Thyroid gland (tissue), 4 donors: ENCODE data around the gene ERFL. TPM values are rescaled to one million over a fixed set of nuclear protein-coding genes. Genes with fewer than 3 reads are reported as not detected.
"Not testable (repeated sequence)": the region's sequence is repeated elsewhere in the genome, so short reads cannot be mapped to it uniquely, and the experiment has no call there.

Experiments used
- DNase-seq, 2 donors: peaks; one replicate each; pipeline ENCODE4 v3.0.0-alpha.2; 2019
- H3K27ac ChIP-seq, 3 donors: fragments of 200-600 bp; sonication (generic); 1 replicate in 2 of 3; 2 replicates in 1 of 3; pipeline ENCODE4 v1.5.1; 2016 to 2019; ENCODE audit warnings: mild to moderate bottlenecking in 1 of 3, moderate library complexity in 1 of 3
- H3K27me3 ChIP-seq: fragments of 200-600 bp; sonication (generic); one replicate; pipeline ENCODE4 v1.5.1; 2019
- H3K36me3 ChIP-seq, 2 donors: fragments of 200-600 bp; sonication (generic); one replicate each; pipeline ENCODE4 v1.5.1; 2016 to 2019
- H3K4me1 ChIP-seq, 2 donors: fragments of 200-600 bp; sonication (generic); one replicate each; pipeline ENCODE4 v1.5.1; 2017 to 2019
- H3K4me3 ChIP-seq, 3 donors: fragments of 200-600 bp; sonication (generic); replicated peaks in 1 of 3; 1 replicate in 2 of 3; 2 replicates in 1 of 3; pipeline ENCODE4 v1.5.1; 2016; ENCODE audit warnings: mild to moderate bottlenecking in 1 of 3
- H3K9me3 ChIP-seq: fragments of 200-600 bp; sonication (generic); one replicate; pipeline ENCODE4 v1.5.1; 2017
- CTCF ChIP-seq, 6 experiments: fragments of 200-600 bp in 3 of 6; fragments of 450-650 bp in 3 of 6; sonication (generic) in 3 of 6; IDR thresholded peaks; one replicate each; pipeline ENCODE4 v1.5.1; 2016 to 2019; ENCODE audit warnings: antibody characterized with exemption in 6 of 6, mild to moderate bottlenecking in 2 of 6, inconsistent platforms in 1 of 6, moderate library complexity in 1 of 6
- POLR2A ChIP-seq, 2 donors: fragments of 450-650 bp; IDR thresholded peaks; one replicate each; pipeline ENCODE4 v1.6.1; 2017; ENCODE audit warnings: antibody characterized with exemption in 2 of 2, mild to moderate bottlenecking in 2 of 2, moderate library complexity in 1 of 2
- WGBS, 2 donors: methylation state at CpG; one replicate each; pipeline ENCODE4 v1.1.5; 2017; 5-methylcytosine and 5-hydroxymethylcytosine counted together
- intact Hi-C: fragments of 100-400 bp; cut with DNase I; formaldehyde crosslinking; loops from one replicate; pipeline ENCODE4 v1.15.1; 2023
- total RNA-seq, 4 donors: library from RNA; depleted of rRNA; stranded (reverse); fragments of >200 nt; gene quantifications; one replicate each; pipeline ENCODE4 v1.2.3, GENCODE V29; 2016

ERFL gene
- total RNA-seq, 4 donors from 2014 or later = 0.24 TPM; not detected in 3

GRCh38 chr19:41915776-41916414 lies 12.4 kb downstream of the ERFL start:
- Histone ChIP-seq H3K4me1 (no peaks in the 10 kb centered on the region), H3K9me3 (no peaks in the 10 kb centered on the region), H3K4me3 (no peak overlapping the region), H3K27me3 (peaks cover 17% of the 10 kb centered on the region), H3K36me3 (no peaks in the 10 kb centered on the region), H3K27ac (no peak overlapping the region)
- 25 to 28% methylated on average over 26 to 27 of the region's 27 CpGs for WGBS, 2 donors
- TF ChIP-seq CTCF (IDR thresholded peaks at IDR 0.05) = no peak
- no peak for TF ChIP-seq POLR2A (IDR thresholded peaks at IDR 0.05)
- DNase-seq = no peak
- intact Hi-C loops = no loop called here

GRCh38 chr19:41915021-41915775 lies 13.1 kb downstream of the ERFL start:
- Histone ChIP-seq H3K9me3 (no peaks in the 10 kb centered on the region), H3K27me3 (peaks cover 14% of the 10 kb centered on the region), H3K36me3 (no peaks in the 10 kb centered on the region), H3K4me3 (no peak overlapping the region), H3K4me1 (no peaks in the 10 kb centered on the region), H3K27ac (no peak overlapping the region)
- TF ChIP-seq CTCF (IDR thresholded peaks at IDR 0.05) (no peak), POLR2A (IDR thresholded peaks at IDR 0.05) (no peak)
- intact Hi-C loops = no loop called here
- 4 to 5% methylated on average over 37 to 38 of the region's 38 CpGs for WGBS, 2 donors
- DNase-seq = no peak

- H3K36me3 ChIP-seq, H3K9me3 ChIP-seq, intact Hi-C loops, H3K27ac ChIP-seq, H3K4me3 ChIP-seq, DNase-seq, H3K4me1 ChIP-seq: not testable (repeated sequence)
- H3K27me3 ChIP-seq = peaks cover 14% of the 10 kb centered on the region
- WGBS, 2 donors = 5 to 9% methylated on average over 2 to 4 of the region's 5 CpGs
Measured at GRCh38 chr19:41914424-41914834, 13.8 kb downstream of the ERFL start.

GRCh38 chr19:41913538-41914423 lies 14.5 kb downstream of the ERFL start:
- intact Hi-C loops = no loop called here
- H3K36me3 ChIP-seq = no peaks in the 10 kb centered on the region
- TF ChIP-seq POLR2A (IDR thresholded peaks at IDR 0.05) = no peak
- TF ChIP-seq CTCF (IDR thresholded peaks at IDR 0.05) = no peak
- no peaks in the 10 kb centered on the region for H3K9me3 ChIP-seq
- no peak for DNase-seq
- peaks cover 14% of the 10 kb centered on the region for H3K27me3 ChIP-seq
- no peaks in the 10 kb centered on the region for H3K4me1 ChIP-seq
- WGBS, 2 donors = 5 to 8% methylated on average over 20 to 21 of the region's 21 CpGs
- no peak overlapping the region for H3K27ac ChIP-seq
- H3K4me3 ChIP-seq = no peak overlapping the region

- Histone ChIP-seq H3K9me3 (no peaks in the 10 kb centered on the region), H3K4me1 (no peaks in the 10 kb centered on the region), H3K27me3 (peaks cover 14% of the 10 kb centered on the region), H3K27ac (no peak overlapping the region), H3K4me3 (no peak overlapping the region), H3K36me3 (no peaks in the 10 kb centered on the region)
- TF ChIP-seq POLR2A (IDR thresholded peaks at IDR 0.05) = no peak
- 1 to 3% methylated on average over 35 to 49 of the region's 51 CpGs for WGBS, 2 donors
- intact Hi-C loops = no loop called here
- DNase-seq = no peak
Measured at GRCh38 chr19:41912899-41913537, 15.2 kb downstream of the ERFL start.
